ENCODE results near the gene SPEM3.

DNA sequence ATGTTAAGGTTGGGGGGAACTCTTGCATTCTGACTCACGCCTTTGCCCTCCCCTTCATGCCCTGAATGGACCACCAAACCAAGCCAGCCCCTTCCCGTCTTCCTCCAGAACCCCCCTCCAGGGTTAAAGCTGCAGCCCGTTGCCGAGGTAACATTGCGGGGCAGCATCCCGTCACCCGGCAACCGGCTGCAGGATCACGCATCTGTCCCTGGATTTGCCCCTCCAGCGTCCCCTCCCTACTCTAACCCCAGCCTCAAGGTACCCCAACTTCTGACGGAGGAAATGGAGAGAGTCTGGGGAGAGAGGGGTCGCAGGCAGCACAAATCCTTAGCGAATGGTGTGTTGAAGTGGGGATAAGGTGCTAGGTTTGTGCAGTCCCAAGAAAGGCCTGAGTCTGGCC lies 21.6 kb upstream of the SPEM3 start:
- TF ChIP-seq EZH2 (IDR thresholded peaks at IDR 0.05; ENCODE audit: insufficient read depth, poor library complexity, severe bottlenecking) (no peak), EZH2phosphoT487 (IDR thresholded peaks at IDR 0.05; ENCODE audit: insufficient read depth, low read depth) (no peak)
